Activated CD8-positive, alpha-beta memory T cell treated with anti-CD3 and anti-CD28 coated beads, Interleukin-2, amount 50 U/mL, for 24 hours (primary cell): ENCODE data around the gene PSKH1.
"Not testable (repeated sequence)": the region's sequence is repeated elsewhere in the genome, so short reads cannot be mapped to it uniquely, and the experiment has no call there.

Source experiments
- DNase-seq: peaks from one replicate; pipeline ENCODE4 v3.0.0-alpha.2; 2020; ENCODE audit errors: extremely low read depth

PSKH1 gene

DNA sequence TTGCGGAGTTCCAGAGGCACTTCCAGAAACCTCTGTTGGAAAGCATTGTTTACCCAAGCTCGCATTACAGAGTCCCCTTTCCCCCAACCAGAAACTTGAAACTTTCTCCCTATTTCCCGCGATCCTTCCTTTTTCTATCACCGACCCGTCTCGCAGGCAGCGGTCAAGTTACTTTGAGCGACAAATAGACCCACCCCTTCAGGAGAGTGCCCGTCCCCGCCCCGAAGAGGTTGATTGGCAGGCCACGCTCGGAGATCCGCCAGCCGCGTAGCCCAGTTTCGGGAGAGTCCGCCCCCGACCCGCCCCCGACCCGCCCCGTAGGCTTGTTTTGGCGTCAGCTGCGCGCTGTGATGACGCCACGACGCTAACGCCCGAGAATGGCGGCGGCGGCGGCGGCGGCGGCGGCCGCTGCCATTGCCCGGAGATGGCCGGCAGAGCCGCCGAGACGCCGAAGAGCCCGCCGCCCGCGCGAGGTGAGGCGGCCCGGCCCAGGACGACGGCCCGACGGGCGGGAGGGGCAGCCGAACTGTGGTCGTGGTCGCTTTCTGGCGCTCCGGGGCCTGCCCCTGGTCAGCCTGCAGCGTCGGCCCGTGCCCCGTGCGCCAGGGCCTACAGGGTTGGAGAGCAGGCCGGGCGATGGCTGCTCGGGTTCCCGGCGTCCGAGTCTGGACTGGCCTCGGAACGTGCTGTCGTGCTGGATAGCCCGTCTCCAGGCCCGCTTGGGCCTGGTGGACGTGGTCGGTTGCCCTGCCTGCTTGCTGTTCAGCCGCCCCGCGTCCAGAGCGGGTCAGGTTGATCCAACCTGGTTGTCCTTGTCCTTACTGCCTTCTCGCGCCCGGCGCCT lies at the start of gene PSKH1:
PSKH1 (plus strand) TSS at position 356 of the 844 bp plus-strand sequence. CDS start 15,496 bp downstream, outside the sequence.
- DNase-seq: peak; percentile 87

DNA sequence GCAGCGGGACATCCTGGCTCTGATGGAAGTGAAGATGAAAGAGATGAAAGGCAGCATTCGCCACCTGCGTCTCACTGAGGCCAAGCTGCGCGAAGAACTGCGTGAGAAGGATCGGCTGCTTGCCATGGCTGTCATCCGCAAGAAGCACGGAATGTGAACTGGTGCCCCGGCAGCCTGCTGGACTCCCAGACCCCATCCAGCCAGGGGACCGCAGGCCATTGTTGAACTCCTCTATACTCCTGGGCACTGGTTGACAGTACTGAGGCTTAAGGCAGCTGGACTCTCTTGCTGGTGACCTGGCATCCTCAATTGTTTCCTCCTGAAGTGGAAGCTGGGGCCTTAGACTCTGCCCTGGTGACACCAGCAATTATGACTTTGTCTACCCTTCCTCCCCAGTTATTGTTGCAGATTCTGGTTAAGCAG lies 49.7 kb upstream of the PSKH1 start:
- DNase-seq: no peak

GRCh38 chr16:67844497-67844896 lies 48.6 kb upstream of the PSKH1 start:
- no peak for DNase-seq

DNA sequence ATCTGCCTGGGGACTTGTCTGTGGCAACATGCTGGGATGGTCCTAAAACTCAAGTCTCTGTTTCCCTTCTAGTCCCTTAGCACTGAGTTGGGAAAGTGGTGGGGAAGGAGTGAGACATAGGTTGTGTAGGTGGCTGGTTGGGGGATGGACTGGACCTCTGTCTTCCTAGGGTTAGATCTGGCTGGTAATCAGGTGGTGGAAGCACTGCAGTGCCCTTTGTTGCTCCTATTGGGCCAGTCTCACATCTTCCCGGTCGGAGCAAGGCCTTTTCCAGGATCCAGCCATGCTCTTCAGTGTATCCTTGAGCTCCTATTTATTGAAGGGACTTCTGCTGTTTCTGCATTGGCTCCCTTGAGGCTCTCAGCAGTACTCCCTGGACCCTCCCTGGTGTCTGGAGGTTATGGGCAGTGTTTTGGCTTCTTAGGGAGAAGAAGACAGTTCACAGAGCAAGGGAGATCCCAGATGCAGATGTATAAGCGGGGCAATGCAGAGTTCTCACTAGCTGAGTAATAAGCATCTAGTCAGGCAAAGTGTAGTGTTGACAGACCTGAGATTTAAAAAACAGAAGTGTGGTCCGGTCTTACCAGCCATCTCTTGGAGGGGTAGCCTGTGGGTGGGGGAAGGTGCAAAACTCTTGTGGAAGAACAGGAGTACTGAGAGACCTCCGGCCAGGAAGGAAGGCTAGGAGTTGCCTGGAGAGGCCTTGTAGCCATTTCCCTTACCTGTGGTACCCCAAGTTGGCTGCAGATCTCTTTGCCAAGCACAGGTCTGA lies 47.6 kb upstream of the PSKH1 start:
- DNase-seq: no peak

- no peak for DNase-seq
Observed at GRCh38 chr16:67846063-67846319, 47.1 kb upstream of the PSKH1 start.

GRCh38 chr16:67846320-67847063 lies 46.6 kb upstream of the PSKH1 start, which contains the start of gene NUTF2:
TSS of gene NUTF2 (plus strand) at chr16:67846933. CDS start at chr16:67865131, 18,198 bp downstream.
- DNase-seq: peak; percentile 87

- DNase-seq: no peak
Observed at GRCh38 chr16:67847064-67847861, 45.8 kb upstream of the PSKH1 start, which contains the start of gene CENPT. TSS of gene CENPT (minus strand) at chr16:67847693. CDS start at chr16:67833859, 13,834 bp downstream.

DNA sequence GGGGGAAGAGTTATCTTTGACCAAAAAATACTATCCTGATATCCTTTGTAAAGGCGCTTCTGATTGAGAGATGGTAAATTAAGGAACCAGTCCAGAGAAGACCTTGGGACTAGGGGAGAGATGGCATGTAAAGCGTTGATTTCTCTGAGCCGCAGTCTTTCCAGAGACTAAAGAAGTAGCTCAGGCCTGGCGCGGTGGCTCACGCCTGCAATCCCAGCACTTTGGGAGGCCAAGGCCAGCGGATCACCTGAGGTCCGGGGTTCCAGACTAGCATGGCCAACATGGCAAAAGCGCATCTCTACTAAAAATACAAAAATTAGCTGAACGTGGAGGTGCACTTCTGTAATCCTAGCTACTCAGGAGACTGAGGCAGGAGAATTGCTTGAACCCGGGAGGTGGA lies 44.9 kb upstream of the PSKH1 start:
- no peak for DNase-seq

GRCh38 chr16:67853670-67854069 lies 39.4 kb upstream of the PSKH1 start:
- DNase-seq: no peak

DNA sequence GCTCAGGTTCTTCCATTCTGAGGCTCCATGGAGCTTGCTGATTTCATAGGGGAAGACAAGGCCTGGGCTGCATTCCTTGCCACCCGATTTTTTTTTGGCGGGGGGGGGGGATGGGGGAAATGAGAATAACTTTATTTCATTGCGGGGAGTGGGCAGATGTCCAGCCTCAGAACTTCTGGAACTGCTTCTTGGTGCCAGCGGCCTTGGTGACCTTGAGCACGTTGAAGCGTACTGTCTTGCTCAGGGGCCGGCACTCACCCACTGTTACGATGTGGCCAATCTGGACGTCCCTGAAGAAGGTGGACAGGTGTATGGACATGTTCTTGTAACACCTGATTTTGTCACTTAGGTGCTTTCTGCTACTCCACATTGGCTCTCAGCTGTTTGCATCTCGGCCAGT lies 37.3 kb upstream of the PSKH1 start:
- no peak for DNase-seq

GRCh38 chr16:67856927-67857546 lies 36.0 kb upstream of the PSKH1 start:
- no peak for DNase-seq

DNA sequence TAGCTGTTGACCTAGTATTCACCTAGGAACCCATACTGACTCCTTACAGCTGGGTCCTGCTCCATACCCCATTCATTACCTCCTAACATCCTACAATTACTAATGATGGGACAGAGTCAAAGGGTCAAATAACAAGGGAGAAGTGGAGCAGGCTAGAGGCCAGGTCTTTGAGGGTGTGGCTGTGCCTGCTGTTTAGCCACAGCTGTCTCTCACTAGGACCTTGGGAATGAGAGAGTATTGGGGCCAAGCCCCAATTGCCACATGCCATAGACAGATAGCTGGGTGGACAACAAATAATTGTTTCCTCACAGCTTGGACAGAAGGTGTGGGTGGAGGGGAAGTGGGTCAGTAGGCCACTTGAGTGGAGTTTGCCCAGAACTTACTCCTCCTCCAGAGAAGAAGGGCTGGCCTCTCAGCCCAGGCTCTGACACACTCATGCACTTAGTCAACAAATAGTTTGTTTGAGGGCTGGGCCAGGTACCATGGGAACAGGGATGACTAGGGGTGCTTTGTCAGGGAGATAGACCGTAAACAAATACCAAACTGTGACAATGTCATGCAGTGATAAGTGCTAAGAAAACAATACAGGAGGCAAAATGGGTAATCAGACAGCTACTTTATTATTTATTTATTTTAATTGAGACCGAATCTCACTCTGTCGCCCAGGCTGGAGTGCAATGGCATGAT lies 35.4 kb upstream of the PSKH1 start:
- no peak for DNase-seq

DNA sequence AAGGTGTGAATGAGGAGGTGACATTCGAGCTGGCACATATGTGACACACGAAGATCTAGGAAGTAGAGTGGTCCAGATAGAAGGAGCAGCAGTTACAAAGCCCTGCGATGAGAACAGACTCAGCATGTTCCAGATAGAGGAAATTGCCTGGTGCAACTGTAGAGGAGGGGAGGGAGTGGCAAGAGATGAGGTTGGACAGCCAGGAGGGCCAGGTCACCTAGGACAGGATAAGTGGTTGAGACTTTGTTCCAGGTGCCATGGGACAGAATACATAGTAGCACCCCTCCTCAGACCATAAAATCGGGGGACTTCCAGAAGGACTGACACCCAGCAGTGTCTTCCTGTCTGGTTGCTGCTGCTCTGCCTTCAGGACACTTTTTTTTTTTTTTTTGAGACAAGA lies 34.6 kb upstream of the PSKH1 start:
- no peak for DNase-seq

DNA sequence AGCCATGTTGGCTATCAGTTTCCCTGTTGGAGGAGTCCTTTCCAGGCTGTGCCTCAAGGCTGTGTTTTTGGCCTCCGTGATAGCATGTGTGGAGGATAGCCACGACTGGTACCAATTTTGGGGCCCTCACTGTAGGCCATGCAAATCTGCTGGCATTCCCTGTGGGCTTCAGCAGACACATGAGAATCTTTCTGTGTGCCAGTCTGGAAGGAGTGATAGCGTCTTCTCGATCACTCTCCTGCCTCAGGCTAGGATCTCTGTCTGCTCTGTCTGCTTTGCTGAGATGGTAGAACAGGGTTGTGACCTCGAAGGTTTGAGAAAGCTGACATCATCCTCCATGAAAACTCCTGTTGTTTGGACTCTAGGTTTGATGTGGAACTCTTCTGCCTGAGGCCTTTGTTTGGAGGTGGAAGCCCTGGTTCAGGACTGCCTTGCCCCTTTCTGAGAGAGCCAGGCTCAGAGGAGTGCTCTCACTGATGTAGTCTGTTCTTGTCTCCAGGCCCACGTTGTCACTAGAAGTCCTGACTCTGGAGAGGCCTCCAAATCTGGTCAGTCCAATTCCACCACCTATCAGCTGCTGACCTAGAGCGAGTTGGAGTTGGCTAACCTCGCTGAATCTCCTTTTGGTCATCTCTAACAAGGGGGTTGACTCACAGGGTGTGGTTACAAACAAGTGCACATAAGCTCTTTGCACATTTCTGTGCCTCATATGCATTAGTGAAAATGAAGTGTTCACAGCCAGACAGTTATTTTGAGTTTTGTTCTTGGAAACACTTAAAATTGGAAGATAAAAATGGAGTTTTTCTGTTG lies 32.3 kb upstream of the PSKH1 start:
- no peak for DNase-seq

DNA sequence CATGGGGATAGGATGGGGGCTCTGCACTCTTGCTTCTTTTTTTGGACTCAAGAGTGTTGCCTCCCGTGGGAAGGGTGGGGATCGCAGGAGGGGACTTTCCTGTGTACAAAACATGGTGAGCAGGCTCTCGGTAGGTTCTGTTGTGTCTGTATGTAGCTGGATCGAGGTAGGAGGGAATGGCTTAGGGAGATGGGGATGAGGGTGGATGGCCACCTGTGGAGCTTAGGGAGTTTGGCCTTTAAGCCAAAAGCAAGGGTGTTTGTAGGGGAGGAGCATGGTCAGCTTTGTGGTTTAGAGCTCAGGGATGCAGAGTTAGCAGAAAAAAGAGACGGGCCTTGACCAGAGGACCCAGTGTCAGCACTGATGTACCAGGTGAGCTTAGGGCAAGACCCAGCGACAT lies 31.2 kb upstream of the PSKH1 start:
- DNase-seq: no peak

- DNase-seq: no peak
Observed at GRCh38 chr16:67862623-67863583, 30.2 kb upstream of the PSKH1 start.

- DNase-seq: not testable (repeated sequence)
Observed at GRCh38 chr16:67864044-67864443, 29.0 kb upstream of the PSKH1 start.

GRCh38 chr16:67864594-67864993 lies 28.5 kb upstream of the PSKH1 start:
- no peak for DNase-seq
